CD4-positive, alpha-beta T cell (primary cell): ENCODE data around the gene PPM1H. TPM values are rescaled to one million over a fixed set of nuclear protein-coding genes. Genes with fewer than 3 reads are reported as not detected.

Experiments used
- ATAC-seq: fragments of 200-7000 bp; cut with Tn5 transposase; one replicate; pipeline ENCODE4 v1.10.0; 2022; ENCODE audit warnings: mild to moderate bottlenecking; ENCODE audit not compliant: poor library complexity
- CTCF ChIA-PET: fragments of 350-600 bp; sonication (Branson Sonifier 250); formaldehyde crosslinking; loops from one replicate; lab custom pipeline; 2021; ENCODE audit warnings: antibody characterized with exemption, inconsistent platforms; lab: Charles Lee
- POLR2A ChIA-PET: fragments of 350-600 bp; sonication (Branson Sonifier 250); formaldehyde crosslinking; loops from one replicate; lab custom pipeline; 2021; ENCODE audit warnings: antibody characterized with exemption, inconsistent platforms; lab: Charles Lee
- DNase-seq, 14 experiments: peaks; one replicate each; pipeline ENCODE4 v3.0.0-alpha.2; 2013 to 2020; ENCODE audit warnings: mixed read lengths in 2 of 14
- H3K27ac ChIP-seq, 2 donors: one replicate each; pipeline versions ENCODE4 v1.5.1 to v1.7.0; 2013; ENCODE audit warnings: low read length in 2 of 2, low read depth in 1 of 2, mild to moderate bottlenecking in 1 of 2
- H3K27me3 ChIP-seq, 2 experiments: 1 replicate in 1 of 2; 2 replicates in 1 of 2; pipeline versions ENCODE4 v1.6.1 to v1.7.0; 2013; ENCODE audit warnings: low read length in 2 of 2, control low read depth in 1 of 2, mild to moderate bottlenecking in 1 of 2, moderate library complexity in 1 of 2; ENCODE audit not compliant: insufficient read depth in 2 of 2, control insufficient read depth in 1 of 2
- H3K36me3 ChIP-seq: one replicate; pipeline ENCODE4 v1.6.1; 2013; ENCODE audit warnings: low read length, control low read depth; ENCODE audit not compliant: insufficient read depth
- H3K4me1 ChIP-seq: one replicate; pipeline ENCODE4 v1.6.1; 2013; ENCODE audit warnings: low read length, control low read depth; ENCODE audit not compliant: insufficient read depth
- H3K4me3 ChIP-seq: one replicate; pipeline ENCODE4 v1.5.1; 2013; ENCODE audit warnings: mild to moderate bottlenecking, low read length, moderate library complexity
- H3K9me3 ChIP-seq, 2 experiments: 1 replicate in 1 of 2; 2 replicates in 1 of 2; pipeline versions ENCODE4 v1.6.1 to v1.7.0; 2013; ENCODE audit warnings: low read length in 2 of 2, mild to moderate bottlenecking in 2 of 2, control low read depth in 1 of 2, moderate library complexity in 1 of 2; ENCODE audit not compliant: control insufficient read depth in 1 of 2, insufficient read depth in 1 of 2
- H3K27ac Mint-ChIP-seq: one replicate; pipeline ENCODE4 v1.8.0; 2020; ENCODE audit warnings: mixed read lengths
- H3K27me3 Mint-ChIP-seq: one replicate; pipeline ENCODE4 v1.8.0; 2021; ENCODE audit warnings: mixed read lengths
- H3K36me3 Mint-ChIP-seq: one replicate; pipeline ENCODE4 v1.8.0; 2021; ENCODE audit warnings: low read depth, mixed read lengths
- H3K4me1 Mint-ChIP-seq: one replicate; pipeline ENCODE4 v1.8.0; 2021; ENCODE audit warnings: low read depth, mixed read lengths
- H3K4me3 Mint-ChIP-seq: one replicate; pipeline ENCODE4 v1.8.0; 2020; ENCODE audit warnings: mild to moderate bottlenecking, mixed read lengths
- H3K9me3 Mint-ChIP-seq: one replicate; pipeline ENCODE4 v1.8.0; 2020; ENCODE audit warnings: mixed read lengths
- CTCF ChIP-seq: fragments of 200-600 bp; IDR thresholded peaks from one replicate; pipeline ENCODE4 v1.8.0; 2022; ENCODE audit warnings: antibody characterized with exemption, mild to moderate bottlenecking
- intact Hi-C, 2 experiments: fragments of 100-400 bp; cut with DNase I in 1 of 2; cut with micrococcal nuclease in 1 of 2; formaldehyde crosslinking; loops; one replicate each; pipeline versions ENCODE4 v1.15.1 to v1.9.0; 2023 to 2025; cut with DNase I, micrococcal nuclease
- total RNA-seq, 174 experiments: library from RNA in 2 of 174; stranded (reverse) in 2 of 174; gene quantifications; one replicate each; pipeline ENCODE4 v1.2.3 and lab custom pipeline; 2021 to 2026

Gene PPM1H
- total RNA-seq, 2 experiments from 2014 or later, result not detected

- peaks cover 13% of the 10 kb centered on the region for H3K27me3 Mint-ChIP-seq
- CTCF ChIA-PET, result no interaction called here
Observed at GRCh38 chr12:62907078-62907477, 27.9 kb downstream of the PPM1H start.

GRCh38 chr12:62903151-62903550, 31.8 kb downstream of the PPM1H start:
- Histone ChIP-seq H3K27ac (no peak overlapping the region), H3K27me3 (no peaks in the 10 kb centered on the region), H3K9me3 (no peaks in the 10 kb centered on the region), H3K4me3 (no peak overlapping the region), H3K36me3 (no peaks in the 10 kb centered on the region), H3K4me1 (no peaks in the 10 kb centered on the region)
- peaks cover 6% of the 10 kb centered on the region for H3K27me3 Mint-ChIP-seq
- POLR2A ChIA-PET, result no interaction called here
- DNase-seq (no peak), ATAC-seq (no peak)
- CTCF ChIA-PET, result no interaction called here
- no peaks in the 10 kb centered on the region for H3K4me1 Mint-ChIP-seq
- H3K9me3 Mint-ChIP-seq, result no peaks in the 10 kb centered on the region
- no peaks in the 10 kb centered on the region for H3K36me3 Mint-ChIP-seq
- no peak overlapping the region for H3K27ac Mint-ChIP-seq
- no peak for TF ChIP-seq CTCF
- no peak overlapping the region for H3K4me3 Mint-ChIP-seq
- intact Hi-C loops, result no loop called here

More at GRCh38 chr12:62907078-62907477, 27.9 kb downstream of the PPM1H start:
- no peaks in the 10 kb centered on the region for H3K36me3 ChIP-seq
- Mint-ChIP-seq H3K36me3 (no peaks in the 10 kb centered on the region), H3K9me3 (no peaks in the 10 kb centered on the region), H3K27ac (no peak overlapping the region), H3K4me1 (no peaks in the 10 kb centered on the region), H3K4me3 (no peak overlapping the region)
- no peak overlapping the region for H3K4me3 ChIP-seq
- ATAC-seq, result no peak
- H3K9me3 ChIP-seq, result no peaks in the 10 kb centered on the region
- no peak for TF ChIP-seq CTCF
- H3K27me3 ChIP-seq, result peaks cover 0 to 2% of the 10 kb centered on the region in 2 experiments
- DNase-seq, result no peak
- H3K4me1 ChIP-seq, result no peaks in the 10 kb centered on the region
- intact Hi-C loops, result no loop called here
- POLR2A ChIA-PET, result no interaction called here
- H3K27ac ChIP-seq, result no peak overlapping the region

GRCh38 chr12:62900686-62901272, 34.2 kb downstream of the PPM1H start:
- CTCF ChIA-PET, result interaction anchor here (0.8 kb wide), 1 partner anchor 8 kb away, joined by 3 read pairs; no protein-coding TSS in a partner anchor
- H3K27me3 Mint-ChIP-seq, result no peaks in the 10 kb centered on the region
- POLR2A ChIA-PET, result no interaction called here
- H3K36me3 Mint-ChIP-seq, result no peaks in the 10 kb centered on the region
- DNase-seq (no peak), ATAC-seq (no peak)
- H3K4me1 Mint-ChIP-seq, result no peaks in the 10 kb centered on the region
- no peak overlapping the region for H3K27ac Mint-ChIP-seq
- Histone ChIP-seq H3K36me3 (no peaks in the 10 kb centered on the region), H3K27me3 (no peaks in the 10 kb centered on the region), H3K27ac (no peak overlapping the region), H3K4me3 (no peak overlapping the region), H3K9me3 (no peaks in the 10 kb centered on the region), H3K4me1 (no peaks in the 10 kb centered on the region)
- TF ChIP-seq CTCF, result no peak
- H3K9me3 Mint-ChIP-seq, result no peaks in the 10 kb centered on the region
- intact Hi-C loops, result no loop called here
- H3K4me3 Mint-ChIP-seq, result no peak overlapping the region
